Panc1 (cell line): ENCODE results near the gene LRRC43. TPM values are rescaled to one million over a fixed set of nuclear protein-coding genes. Genes with fewer than 3 reads are reported as not detected.

Experiments used
- ATAC-seq: fragments of 200-7000 bp; cut with Tn5 transposase; 2 replicates; pipeline ENCODE4 v1.9.1; 2020; ENCODE audit warnings: mild to moderate bottlenecking, moderate library complexity
- BruUV-seq: library from RNA; stranded (reverse); fragments of 400-500 nt; replicated peaks from 2 replicates; lab custom pipeline; 2021; lab: Mats Ljungman, UMichigan
- CTCF ChIA-PET: fragments of 300-600 bp; sonication (Branson Sonifier 250); formaldehyde crosslinking; loops from one replicate; lab custom pipeline; 2022; ENCODE audit warnings: antibody characterized with exemption; lab: Charles Lee
- POLR2A ChIA-PET: fragments of 300-600 bp; sonication (Branson Sonifier 250); formaldehyde crosslinking; loops from one replicate; lab custom pipeline; 2022; ENCODE audit warnings: antibody characterized with exemption; lab: Charles Lee
- DNase-seq: peaks from one replicate; pipeline ENCODE4 v3.0.0-alpha.2; 2010; ENCODE audit warnings: low read depth, low spot score
- H3K27ac ChIP-seq: 2 replicates; pipeline ENCODE4 v1.5.1; 2011; ENCODE audit warnings: mild to moderate bottlenecking, low read length, inconsistent platforms
- H3K27me3 ChIP-seq: fragments of 200-500 bp; sonication (Bioruptor generic); 2 replicates; pipeline ENCODE4 v1.6.0; 2014; ENCODE audit warnings: low read length, inconsistent platforms; ENCODE audit not compliant: control insufficient read depth, insufficient read depth
- H3K36me3 ChIP-seq: fragments of 200-500 bp; sonication (Bioruptor generic); 2 replicates; pipeline ENCODE4 v1.5.1; 2014; ENCODE audit warnings: inconsistent platforms, mild to moderate bottlenecking, low read length, moderate library complexity; ENCODE audit not compliant: control insufficient read depth, insufficient read depth
- H3K4me1 ChIP-seq: 2 replicates; pipeline ENCODE4 v1.5.1; 2011; ENCODE audit warnings: inconsistent platforms, mild to moderate bottlenecking, low read length, moderate library complexity; ENCODE audit not compliant: control insufficient read depth, insufficient read depth
- H3K4me3 ChIP-seq, 2 experiments: 2 replicates each; pipeline ENCODE4 v1.5.1; 2011 to 2012; ENCODE audit warnings: low read depth in 2 of 2, low read length in 2 of 2, mild to moderate bottlenecking in 2 of 2, inconsistent platforms in 1 of 2, moderate library complexity in 1 of 2
- H3K9me3 ChIP-seq: fragments of 200-500 bp; sonication (Bioruptor generic); 2 replicates; pipeline ENCODE4 v1.5.1; 2014; ENCODE audit warnings: low read depth, mild to moderate bottlenecking, inconsistent platforms, low read length, moderate library complexity; ENCODE audit not compliant: control insufficient read depth, insufficient read depth
- POLR2AphosphoS5 ChIP-seq: IDR thresholded peaks from 2 replicates; pipeline ENCODE4 v1.6.1; 2012; ENCODE audit warnings: mild to moderate bottlenecking, low read depth, low read length, moderate library complexity
- SIN3A ChIP-seq: IDR thresholded peaks from 2 replicates; pipeline ENCODE4 v1.6.1; 2012; ENCODE audit warnings: low read depth, mild to moderate bottlenecking, low read length, moderate library complexity, borderline replicate concordance; ENCODE audit not compliant: insufficient read depth
- TCF7L2 ChIP-seq: IDR thresholded peaks from 2 replicates; pipeline ENCODE4 v1.6.1; 2011; ENCODE audit warnings: mild to moderate bottlenecking, low read depth, low read length, inconsistent platforms
- in situ Hi-C: cut with HindIII; loops from 2 replicates; pipeline ENCODE4 v1.10.0; 2016; ENCODE audit warnings: low sequenced_read_pairs, low pct_unique_long_range_greater_than_20kb
- intact Hi-C: fragments of 100-400 bp; cut with micrococcal nuclease; formaldehyde crosslinking; loops from one replicate; pipeline ENCODE4 v1.10.0; 2022; ENCODE audit not compliant: unreplicated experiment
- total RNA-seq: library from RNA; stranded (reverse); gene quantifications from one replicate; pipeline ENCODE4 v1.2.1, GENCODE V29; 2021; ENCODE audit not compliant: unreplicated experiment
- TF ChIP-seq, protein P1 (sequence below): fragments of 450-650 bp; IDR thresholded peaks from 2 replicates; pipeline ENCODE4 v1.5.1; 2017; ENCODE audit warnings: mild to moderate bottlenecking
- TF ChIP-seq, protein P2 (sequence below), 2 experiments: IDR thresholded peaks; 2 replicates each; pipeline ENCODE4 v1.6.1; 2011 to 2012; ENCODE audit warnings: low read depth in 2 of 2, control low read depth in 1 of 2, low read length in 1 of 2, mild to moderate bottlenecking in 1 of 2, moderate library complexity in 1 of 2; ENCODE audit not compliant: insufficient read depth in 1 of 2

Gene LRRC43
- total RNA-seq, 1 experiment from 2014 or later, result 1.5 TPM

DNA sequence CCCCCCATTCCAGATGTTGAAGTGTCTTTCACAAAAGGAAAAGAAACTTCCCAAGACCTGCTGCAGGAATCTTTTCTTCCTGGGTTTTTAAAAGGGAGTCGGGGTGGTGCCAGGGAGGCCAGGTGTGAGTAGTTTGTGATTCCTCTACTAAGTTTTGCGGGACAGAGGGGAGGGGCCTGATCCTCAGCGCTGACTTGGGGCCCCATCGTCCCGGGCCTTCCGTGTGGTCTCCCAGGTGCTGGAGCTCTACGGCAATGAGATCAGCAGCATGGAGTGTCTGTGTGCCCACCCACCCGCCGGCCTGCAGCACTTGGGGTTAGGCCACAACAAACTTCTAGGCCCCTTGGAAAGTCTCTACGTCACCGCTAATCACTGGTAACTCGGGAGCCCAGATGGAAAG, 4.5 kb downstream of the LRRC43 start:
- Histone ChIP-seq H3K27me3 (no peaks in the 10 kb centered on the region), H3K36me3 (no peaks in the 10 kb centered on the region), H3K4me3 (no peak overlapping the region), H3K4me1 (no peaks in the 10 kb centered on the region), H3K27ac (no peak overlapping the region), H3K9me3 (no peaks in the 10 kb centered on the region)
- TF ChIP-seq POLR2AphosphoS5 (no peak), TCF7L2 (no peak), SIN3A (no peak)
- TF ChIP-seq, protein P1, sequence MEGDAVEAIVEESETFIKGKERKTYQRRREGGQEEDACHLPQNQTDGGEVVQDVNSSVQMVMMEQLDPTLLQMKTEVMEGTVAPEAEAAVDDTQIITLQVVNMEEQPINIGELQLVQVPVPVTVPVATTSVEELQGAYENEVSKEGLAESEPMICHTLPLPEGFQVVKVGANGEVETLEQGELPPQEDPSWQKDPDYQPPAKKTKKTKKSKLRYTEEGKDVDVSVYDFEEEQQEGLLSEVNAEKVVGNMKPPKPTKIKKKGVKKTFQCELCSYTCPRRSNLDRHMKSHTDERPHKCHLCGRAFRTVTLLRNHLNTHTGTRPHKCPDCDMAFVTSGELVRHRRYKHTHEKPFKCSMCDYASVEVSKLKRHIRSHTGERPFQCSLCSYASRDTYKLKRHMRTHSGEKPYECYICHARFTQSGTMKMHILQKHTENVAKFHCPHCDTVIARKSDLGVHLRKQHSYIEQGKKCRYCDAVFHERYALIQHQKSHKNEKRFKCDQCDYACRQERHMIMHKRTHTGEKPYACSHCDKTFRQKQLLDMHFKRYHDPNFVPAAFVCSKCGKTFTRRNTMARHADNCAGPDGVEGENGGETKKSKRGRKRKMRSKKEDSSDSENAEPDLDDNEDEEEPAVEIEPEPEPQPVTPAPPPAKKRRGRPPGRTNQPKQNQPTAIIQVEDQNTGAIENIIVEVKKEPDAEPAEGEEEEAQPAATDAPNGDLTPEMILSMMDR, result no peak
- TF ChIP-seq, protein P2, sequence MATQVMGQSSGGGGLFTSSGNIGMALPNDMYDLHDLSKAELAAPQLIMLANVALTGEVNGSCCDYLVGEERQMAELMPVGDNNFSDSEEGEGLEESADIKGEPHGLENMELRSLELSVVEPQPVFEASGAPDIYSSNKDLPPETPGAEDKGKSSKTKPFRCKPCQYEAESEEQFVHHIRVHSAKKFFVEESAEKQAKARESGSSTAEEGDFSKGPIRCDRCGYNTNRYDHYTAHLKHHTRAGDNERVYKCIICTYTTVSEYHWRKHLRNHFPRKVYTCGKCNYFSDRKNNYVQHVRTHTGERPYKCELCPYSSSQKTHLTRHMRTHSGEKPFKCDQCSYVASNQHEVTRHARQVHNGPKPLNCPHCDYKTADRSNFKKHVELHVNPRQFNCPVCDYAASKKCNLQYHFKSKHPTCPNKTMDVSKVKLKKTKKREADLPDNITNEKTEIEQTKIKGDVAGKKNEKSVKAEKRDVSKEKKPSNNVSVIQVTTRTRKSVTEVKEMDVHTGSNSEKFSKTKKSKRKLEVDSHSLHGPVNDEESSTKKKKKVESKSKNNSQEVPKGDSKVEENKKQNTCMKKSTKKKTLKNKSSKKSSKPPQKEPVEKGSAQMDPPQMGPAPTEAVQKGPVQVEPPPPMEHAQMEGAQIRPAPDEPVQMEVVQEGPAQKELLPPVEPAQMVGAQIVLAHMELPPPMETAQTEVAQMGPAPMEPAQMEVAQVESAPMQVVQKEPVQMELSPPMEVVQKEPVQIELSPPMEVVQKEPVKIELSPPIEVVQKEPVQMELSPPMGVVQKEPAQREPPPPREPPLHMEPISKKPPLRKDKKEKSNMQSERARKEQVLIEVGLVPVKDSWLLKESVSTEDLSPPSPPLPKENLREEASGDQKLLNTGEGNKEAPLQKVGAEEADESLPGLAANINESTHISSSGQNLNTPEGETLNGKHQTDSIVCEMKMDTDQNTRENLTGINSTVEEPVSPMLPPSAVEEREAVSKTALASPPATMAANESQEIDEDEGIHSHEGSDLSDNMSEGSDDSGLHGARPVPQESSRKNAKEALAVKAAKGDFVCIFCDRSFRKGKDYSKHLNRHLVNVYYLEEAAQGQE (IDR thresholded peaks at IDR 0.05; ENCODE audit: insufficient read depth in 1 of 2, low read depth in 2 of 2, low read length in 1 of 2), result no peak
- no TSS peak for BruUV-seq
- intact Hi-C loops, result loop anchor here (10.0 kb wide), 1 partner anchor 133 kb away; no protein-coding TSS in a partner anchor
- CTCF ChIA-PET, result no interaction called here
- ATAC-seq (no peak), DNase-seq (no peak)
- in situ Hi-C loops, result no loop called here
- POLR2A ChIA-PET, result no interaction called here

DNA sequence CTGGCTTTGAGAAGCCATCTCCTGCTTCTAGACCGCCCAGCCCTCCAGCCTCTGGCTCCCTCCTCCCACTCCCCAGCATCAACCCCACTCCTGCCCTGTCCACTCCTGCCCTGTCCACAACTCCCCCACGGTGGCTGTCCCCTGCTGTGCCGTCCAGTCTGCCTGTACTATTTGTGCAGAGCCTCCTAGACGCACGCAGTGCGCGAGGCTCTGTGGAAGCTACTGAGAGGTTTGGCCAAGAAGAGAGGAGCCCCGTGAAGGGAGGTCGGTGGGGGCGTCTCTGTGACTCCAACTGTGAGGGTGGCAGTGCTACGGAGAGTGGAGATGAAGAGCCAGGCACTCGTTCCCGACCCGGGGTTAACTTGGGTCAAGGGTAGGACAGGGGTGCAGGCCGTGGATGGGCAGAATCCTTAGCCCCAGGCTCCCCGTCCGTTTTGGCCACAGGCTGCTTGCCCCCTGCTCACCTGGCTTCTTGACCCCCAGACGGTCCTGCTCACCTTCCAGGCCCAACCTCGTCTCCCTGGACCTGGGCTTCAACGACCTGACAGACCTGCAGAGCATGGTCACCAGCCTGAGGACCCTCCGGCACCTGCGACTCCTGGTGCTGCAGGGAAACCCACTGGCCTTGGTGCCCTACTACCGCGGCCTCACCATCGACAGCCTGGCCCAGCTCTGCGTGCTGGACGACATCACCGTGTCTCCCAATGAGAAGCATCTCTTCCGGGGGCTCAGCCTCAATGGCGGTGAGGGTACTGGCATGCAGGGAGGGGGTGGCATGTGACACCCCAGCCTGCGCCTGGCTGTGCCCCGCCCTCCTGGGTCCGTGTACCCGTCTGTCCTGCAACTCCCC, 6.9 kb downstream of the LRRC43 start:
- H3K36me3 ChIP-seq, result no peaks in the 10 kb centered on the region
- H3K4me1 ChIP-seq, result no peaks in the 10 kb centered on the region
- H3K9me3 ChIP-seq, result no peaks in the 10 kb centered on the region
- H3K27me3 ChIP-seq, result no peaks in the 10 kb centered on the region
- no peak for DNase-seq
- ATAC-seq, result no peak
- in situ Hi-C loops (no loop called here), intact Hi-C loops (loop anchor here (2.0 to 10.0 kb wide), 2 partner anchors 59 to 135 kb away; no protein-coding TSS in a partner anchor)
- ChIA-PET POLR2A (interaction anchor here (0.5 kb wide), 1 partner anchor 101 kb away, joined by 8 read pairs; no protein-coding TSS in a partner anchor), CTCF (interaction anchor here (0.6 kb wide), 1 partner anchor 37 kb away, joined by 3 read pairs; no protein-coding TSS in a partner anchor)
- TF ChIP-seq, protein P1, result no peak
- TF ChIP-seq POLR2AphosphoS5 (no peak), TCF7L2 (no peak), SIN3A (no peak)
- TF ChIP-seq, protein P2 (IDR thresholded peaks at IDR 0.05; ENCODE audit: insufficient read depth in 1 of 2, low read depth in 2 of 2, low read length in 1 of 2), result no peak
- no peak overlapping the region for H3K27ac ChIP-seq
- no peak overlapping the region for H3K4me3 ChIP-seq
- no TSS peak for BruUV-seq
